GM12875 (cell line): ENCODE data around the gene EFR3B.

Source experiments
- H3K4me3 ChIP-seq: one replicate; pipeline ENCODE4 v1.5.1; 2011; ENCODE audit warnings: low read depth, low read length, control low read depth
- TF ChIP-seq, protein P1 (sequence below): IDR thresholded peaks from 2 replicates; pipeline ENCODE4 v1.5.1; 2011; ENCODE audit warnings: low read depth, mild to moderate bottlenecking, control low read depth, inconsistent platforms, low read length, moderate library complexity, borderline replicate concordance; ENCODE audit not compliant: insufficient read depth

Gene EFR3B

GRCh38 chr2:25056098-25056821 is 14.4 kb downstream of the EFR3B start:
- no peak overlapping the region for H3K4me3 ChIP-seq
- TF ChIP-seq, protein P1, sequence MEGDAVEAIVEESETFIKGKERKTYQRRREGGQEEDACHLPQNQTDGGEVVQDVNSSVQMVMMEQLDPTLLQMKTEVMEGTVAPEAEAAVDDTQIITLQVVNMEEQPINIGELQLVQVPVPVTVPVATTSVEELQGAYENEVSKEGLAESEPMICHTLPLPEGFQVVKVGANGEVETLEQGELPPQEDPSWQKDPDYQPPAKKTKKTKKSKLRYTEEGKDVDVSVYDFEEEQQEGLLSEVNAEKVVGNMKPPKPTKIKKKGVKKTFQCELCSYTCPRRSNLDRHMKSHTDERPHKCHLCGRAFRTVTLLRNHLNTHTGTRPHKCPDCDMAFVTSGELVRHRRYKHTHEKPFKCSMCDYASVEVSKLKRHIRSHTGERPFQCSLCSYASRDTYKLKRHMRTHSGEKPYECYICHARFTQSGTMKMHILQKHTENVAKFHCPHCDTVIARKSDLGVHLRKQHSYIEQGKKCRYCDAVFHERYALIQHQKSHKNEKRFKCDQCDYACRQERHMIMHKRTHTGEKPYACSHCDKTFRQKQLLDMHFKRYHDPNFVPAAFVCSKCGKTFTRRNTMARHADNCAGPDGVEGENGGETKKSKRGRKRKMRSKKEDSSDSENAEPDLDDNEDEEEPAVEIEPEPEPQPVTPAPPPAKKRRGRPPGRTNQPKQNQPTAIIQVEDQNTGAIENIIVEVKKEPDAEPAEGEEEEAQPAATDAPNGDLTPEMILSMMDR = no peak

GRCh38 chr2:25062511-25062917 is 20.6 kb downstream of the EFR3B start:
- no peak overlapping the region for H3K4me3 ChIP-seq
- TF ChIP-seq, protein P1 = no peak

GRCh38 chr2:25063876-25064660 is 22.2 kb downstream of the EFR3B start:
- H3K4me3 ChIP-seq = no peak overlapping the region
- TF ChIP-seq, protein P1 = no peak

GRCh38 chr2:25065768-25066167 is 23.9 kb downstream of the EFR3B start:
- no peak overlapping the region for H3K4me3 ChIP-seq
- TF ChIP-seq, protein P1 = no peak

DNA sequence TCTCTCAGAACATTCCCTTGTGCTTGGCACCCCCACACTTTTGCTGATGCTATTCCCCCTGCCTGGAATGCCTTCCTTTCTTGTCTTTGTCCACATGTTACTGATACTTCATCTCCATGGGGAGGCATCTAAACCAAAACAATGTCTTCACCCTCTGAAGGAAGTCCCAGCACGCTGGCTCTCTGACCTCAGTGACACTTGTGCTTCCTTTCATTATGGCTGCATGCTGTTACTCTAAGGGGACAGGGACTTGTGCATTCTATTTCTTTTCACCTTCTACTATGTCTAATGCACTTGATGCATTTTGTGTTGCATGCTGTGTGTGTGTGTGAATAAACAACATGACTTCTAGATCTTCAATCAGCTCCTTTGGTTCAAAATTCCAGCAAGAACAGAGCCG is 24.6 kb downstream of the EFR3B start:
- TF ChIP-seq, protein P1 = no peak
- no peak overlapping the region for H3K4me3 ChIP-seq

- TF ChIP-seq, protein P1 = no peak
- H3K4me3 ChIP-seq = no peak overlapping the region
Measured at GRCh38 chr2:25068217-25068616, 26.3 kb downstream of the EFR3B start.
